OCI-LY7 (cell line): ENCODE measurements around the gene SLC5A10. TPM values are rescaled to one million over a fixed set of nuclear protein-coding genes. Genes with fewer than 3 reads are reported as not detected.
"Not testable (repeated sequence)": the region's sequence is repeated elsewhere in the genome, so short reads cannot be mapped to it uniquely, and the experiment has no call there.

Experiments used
- BruUV-seq: library from RNA; stranded (reverse); fragments of 400-500 nt; replicated peaks from 2 replicates; lab custom pipeline; 2021; lab: Mats Ljungman, UMichigan
- CTCF ChIA-PET: fragments of 300-600 bp; sonication (Branson Sonifier 250); formaldehyde crosslinking; loops from one replicate; lab custom pipeline; 2022; ENCODE audit warnings: antibody characterized with exemption; ENCODE audit not compliant: unreplicated experiment; lab: Charles Lee
- POLR2A ChIA-PET: fragments of 300-600 bp; sonication (Branson Sonifier 250); formaldehyde crosslinking; loops from one replicate; lab custom pipeline; 2022; ENCODE audit warnings: antibody characterized with exemption; lab: Charles Lee
- DNase-seq: peaks from one replicate; pipeline ENCODE4 v3.0.0-alpha.2; 2015; ENCODE audit warnings: low spot score
- H2AFZ ChIP-seq: fragments of 200-600 bp; sonication (generic), shearing (Covaris generic); 2 replicates; pipeline ENCODE4 v1.6.1; 2014; ENCODE audit warnings: mild to moderate bottlenecking, antibody characterized with exemption, low read length, moderate library complexity
- H3K27ac ChIP-seq: fragments of 200-600 bp; sonication (generic); 2 replicates; pipeline ENCODE4 v1.5.1; 2014; ENCODE audit warnings: mixed run types, low read depth, mild to moderate bottlenecking, moderate library complexity, low read length, inconsistent platforms; ENCODE audit not compliant: poor library complexity, severe bottlenecking
- H3K36me3 ChIP-seq: fragments of 200-600 bp; sonication (generic); 2 replicates; pipeline ENCODE4 v1.6.1; 2014; ENCODE audit warnings: mild to moderate bottlenecking, antibody characterized with exemption, low read length, moderate library complexity, mixed read lengths; ENCODE audit not compliant: insufficient read depth
- H3K4me1 ChIP-seq: fragments of 200-600 bp; sonication (generic); 2 replicates; pipeline ENCODE4 v1.5.1; 2014; ENCODE audit warnings: mild to moderate bottlenecking, low read length; ENCODE audit not compliant: insufficient read depth, poor library complexity, severe bottlenecking
- H3K4me2 ChIP-seq: fragments of 200-600 bp; sonication (generic); 2 replicates; pipeline ENCODE4 v1.6.1; 2014; ENCODE audit warnings: mild to moderate bottlenecking, low read length
- H3K4me3 ChIP-seq: fragments of 200-600 bp; sonication (generic); 2 replicates; pipeline ENCODE4 v1.5.1; 2014; ENCODE audit warnings: mild to moderate bottlenecking, low read depth, low read length; ENCODE audit not compliant: poor library complexity, severe bottlenecking
- H3K79me2 ChIP-seq: fragments of 200-600 bp; sonication (generic); 2 replicates; pipeline ENCODE4 v1.6.1; 2016; ENCODE audit warnings: low read depth, mild to moderate bottlenecking, low read length, moderate library complexity, mixed read lengths; ENCODE audit not compliant: insufficient read depth
- H3K9me2 ChIP-seq: fragments of 200-600 bp; sonication (generic); 2 replicates; pipeline ENCODE4 v1.6.1; 2016; ENCODE audit warnings: mild to moderate bottlenecking, low read length, mixed read lengths; ENCODE audit not compliant: insufficient read depth
- H3K9me3 ChIP-seq: fragments of 200-600 bp; sonication (generic); 2 replicates; pipeline ENCODE4 v1.6.1; 2014; ENCODE audit warnings: mild to moderate bottlenecking, mixed run types, low read length, mixed read lengths
- H4K20me1 ChIP-seq: fragments of 200-600 bp; sonication (generic); 2 replicates; pipeline ENCODE4 v1.6.1; 2014; ENCODE audit warnings: mild to moderate bottlenecking, antibody characterized with exemption, low read length, moderate library complexity, mixed read lengths; ENCODE audit not compliant: insufficient read depth
- intact Hi-C: fragments of 100-400 bp; cut with micrococcal nuclease; formaldehyde crosslinking; loops from one replicate; pipeline ENCODE4 v1.10.0; 2022; ENCODE audit not compliant: unreplicated experiment
- total RNA-seq, 2 experiments: library from RNA; depleted of rRNA in 1 of 2; stranded (reverse); fragments of >200 nt in 1 of 2; shearing (Covaris generic) in 1 of 2; gene quantifications; 2 replicates each; pipeline ENCODE4 v1.2.3, GENCODE V29; 2014 to 2022

Gene SLC5A10
- total RNA-seq, 2 experiments from 2014 or later = not detected

DNA sequence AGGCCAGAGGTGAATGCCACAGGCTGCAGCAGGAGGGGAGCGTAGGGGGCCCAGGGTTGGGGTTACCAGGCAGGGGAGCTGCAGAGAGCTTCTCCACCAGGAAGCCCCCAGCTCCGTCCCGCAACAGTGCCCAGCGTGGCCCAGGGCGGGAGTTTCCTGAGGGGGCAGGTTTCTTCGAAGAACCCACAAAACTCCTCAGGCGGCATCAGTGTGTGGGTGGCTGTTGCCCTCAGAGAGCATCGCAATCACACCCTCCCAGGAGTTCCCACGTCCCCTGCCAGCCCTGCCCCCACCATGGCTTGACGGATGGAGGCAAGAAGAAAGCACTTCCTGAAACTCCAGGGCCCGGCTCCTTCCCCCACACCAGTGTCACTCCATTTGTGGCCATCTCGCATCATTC, 86.8 kb downstream of the SLC5A10 start:
- BruUV-seq, H3K36me3 ChIP-seq, CTCF ChIA-PET, H3K79me2 ChIP-seq, H3K9me3 ChIP-seq, POLR2A ChIA-PET, H3K27ac ChIP-seq, H3K9me2 ChIP-seq, H3K4me2 ChIP-seq, intact Hi-C loops, H4K20me1 ChIP-seq, H3K4me1 ChIP-seq, H3K4me3 ChIP-seq, H2AFZ ChIP-seq, DNase-seq: not testable (repeated sequence)

DNA sequence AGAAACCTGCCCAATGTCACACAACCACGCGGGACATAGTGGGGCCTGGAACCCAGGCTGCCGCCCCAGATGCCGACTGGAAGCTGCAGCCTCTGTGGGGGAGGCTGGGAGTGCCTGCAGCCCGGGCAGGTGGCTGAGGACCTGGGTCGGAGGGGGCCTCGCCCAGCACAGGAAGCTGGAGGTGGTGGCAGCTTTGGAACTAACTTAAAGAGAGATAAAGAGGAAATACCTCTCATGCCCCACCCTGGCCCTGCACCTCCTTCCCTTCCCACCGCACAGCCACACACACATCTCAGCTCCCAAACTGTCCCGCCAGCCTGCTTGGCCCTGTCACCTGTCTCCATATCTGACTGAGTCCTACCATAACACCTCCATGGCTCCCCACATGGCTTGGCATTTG, 88.4 kb downstream of the SLC5A10 start:
- H3K4me3 ChIP-seq, H3K4me2 ChIP-seq, H3K9me3 ChIP-seq, DNase-seq, H3K4me1 ChIP-seq, H3K27ac ChIP-seq, POLR2A ChIA-PET, intact Hi-C loops, H2AFZ ChIP-seq, H3K79me2 ChIP-seq, H3K36me3 ChIP-seq, H4K20me1 ChIP-seq, BruUV-seq, H3K9me2 ChIP-seq, CTCF ChIA-PET: not testable (repeated sequence)

- H3K36me3 ChIP-seq, POLR2A ChIA-PET, CTCF ChIA-PET, H3K79me2 ChIP-seq, H3K4me3 ChIP-seq, H3K4me2 ChIP-seq, intact Hi-C loops, H3K9me2 ChIP-seq, H2AFZ ChIP-seq, H4K20me1 ChIP-seq, H3K4me1 ChIP-seq, DNase-seq, BruUV-seq, H3K9me3 ChIP-seq: not testable (repeated sequence)
- H3K27ac ChIP-seq = peak overlapping the region; percentile 67
Measured at GRCh38 chr17:19041871-19042270, 89.9 kb downstream of the SLC5A10 start.

- CTCF ChIA-PET = not testable (repeated sequence)
Measured at GRCh38 chr17:19042369-19042768, 90.4 kb downstream of the SLC5A10 start.

GRCh38 chr17:19043032-19043431, 91.1 kb downstream of the SLC5A10 start:
- intact Hi-C loops, H3K9me2 ChIP-seq, H3K79me2 ChIP-seq, BruUV-seq, DNase-seq, CTCF ChIA-PET, H3K4me1 ChIP-seq, H3K9me3 ChIP-seq, POLR2A ChIA-PET, H4K20me1 ChIP-seq, H2AFZ ChIP-seq, H3K36me3 ChIP-seq: not testable (repeated sequence)
- H3K4me2 ChIP-seq = peak overlapping the region; percentile 60
- peak overlapping the region; percentile 76 for H3K27ac ChIP-seq
- H3K4me3 ChIP-seq = peak overlapping the region; percentile 44

More at GRCh38 chr17:19042369-19042768, 90.4 kb downstream of the SLC5A10 start:
- H3K79me2 ChIP-seq, H3K9me2 ChIP-seq, BruUV-seq, H3K36me3 ChIP-seq, H3K9me3 ChIP-seq, DNase-seq, H3K4me1 ChIP-seq, H4K20me1 ChIP-seq, H3K27ac ChIP-seq, POLR2A ChIA-PET, H3K4me2 ChIP-seq, intact Hi-C loops, H2AFZ ChIP-seq, H3K4me3 ChIP-seq: not testable (repeated sequence)

- H3K9me2 ChIP-seq, POLR2A ChIA-PET, DNase-seq, H3K36me3 ChIP-seq, intact Hi-C loops, H3K9me3 ChIP-seq, H3K79me2 ChIP-seq, BruUV-seq, H4K20me1 ChIP-seq, H3K27ac ChIP-seq, H3K4me1 ChIP-seq, CTCF ChIA-PET, H3K4me2 ChIP-seq, H2AFZ ChIP-seq, H3K4me3 ChIP-seq: not testable (repeated sequence)
Measured at GRCh38 chr17:19044643-19045042, 92.7 kb downstream of the SLC5A10 start.
